ENCODE results near the gene MAPK11. TPM values are rescaled to one million over a fixed set of nuclear protein-coding genes. Genes with fewer than 3 reads are reported as not detected.

Gene MAPK11
- total RNA-seq, 1 experiment from 2014 or later, result 19.3 TPM

DNA sequence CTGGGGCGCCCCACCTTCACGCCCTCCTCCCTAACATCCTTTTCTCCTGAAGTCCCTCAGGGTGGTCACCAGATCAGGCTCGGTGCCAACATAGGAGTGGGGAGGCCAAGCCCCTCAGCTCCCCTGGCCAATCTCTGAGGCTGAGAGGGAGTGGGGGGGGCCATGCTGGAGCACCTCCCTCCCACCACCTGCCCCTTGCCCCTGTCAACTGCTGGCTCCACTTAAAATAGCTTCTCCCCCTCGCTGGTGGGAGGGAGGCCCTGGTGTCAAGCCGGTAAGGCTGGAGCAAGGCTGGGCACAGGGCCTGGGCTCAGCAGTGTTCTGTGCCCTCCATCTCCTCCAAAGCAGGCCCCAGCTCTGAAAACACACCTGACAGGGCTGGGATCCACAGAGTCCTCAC is 32.4 kb upstream of the MAPK11 start:
- Histone ChIP-seq H4K20me1 (ENCODE audit: insufficient read depth) (no peaks in the 10 kb centered on the region), H3K9ac (ENCODE audit: low read length) (peak overlapping the region; percentile 96; the same call in 1 of the 2 replicates), H3K36me3 (ENCODE audit: control insufficient read depth in 1 of 2, insufficient read depth in 2 of 2, low read length in 2 of 2) (0 out of 4 replicates have a peak, but pooled peaks cover 0 to 2% of the 10 kb centered on the region in 2 experiments), H3K9me3 (ENCODE audit: control insufficient read depth in 1 of 2, insufficient read depth in 1 of 2, low read depth in 1 of 2, low read length in 2 of 2) (no peaks in the 10 kb centered on the region), H3K9me2 (ENCODE audit: insufficient read depth) (no peaks in the 10 kb centered on the region), H3K27me3 (ENCODE audit: insufficient read depth, low read length) (no peaks in the 10 kb centered on the region), H3K4me1 (ENCODE audit: control insufficient read depth in 1 of 2, insufficient read depth in 2 of 2, low read length in 2 of 2) (peaks cover 59 to 85% of the 10 kb centered on the region in 2 experiments), H3K4me3 (replicated peaks in 1 of 2; ENCODE audit: low read depth in 1 of 2, low read length in 2 of 2) (no peak overlapping the region), H3K79me2 (ENCODE audit: insufficient read depth, low read length) (peaks cover 94% of the 10 kb centered on the region), H3K4me2 (ENCODE audit: low read length) (peak overlapping the region; percentile 98), H3K27ac (ENCODE audit: low read depth, low read length) (peak overlapping the region; percentile 99), H2AFZ (ENCODE audit: low read depth, low read length, poor library complexity, severe bottlenecking) (no peak overlapping the region)
- DNase-seq (ENCODE audit: low read depth, low spot score) (no peak), ATAC-seq (no peak)
- intact Hi-C loops (cut with micrococcal nuclease), result no loop called here
- ChIA-PET CTCF (no interaction called here), POLR2A (interaction anchor here (2.3 kb wide), 1 partner anchor 8 kb away, joined by 11 read pairs; no protein-coding TSS in a partner anchor), RAD21 (ENCODE audit: low non-redundant PET in 1 of 2, low total read pairs in 2 of 2, uncharacterized antibody in 2 of 2, unreplicated experiment in 2 of 2) (no interaction called here)
- no TSS peak for BruUV-seq (replicated peaks)
- no peak for TF ChIP-seq FOSL1 (IDR thresholded peaks at IDR 0.05; ENCODE audit: low read depth)
- TF ChIP-seq REST (IDR thresholded peaks at IDR 0.05; ENCODE audit: low read depth), result no peak
- TF ChIP-seq, protein P1, sequence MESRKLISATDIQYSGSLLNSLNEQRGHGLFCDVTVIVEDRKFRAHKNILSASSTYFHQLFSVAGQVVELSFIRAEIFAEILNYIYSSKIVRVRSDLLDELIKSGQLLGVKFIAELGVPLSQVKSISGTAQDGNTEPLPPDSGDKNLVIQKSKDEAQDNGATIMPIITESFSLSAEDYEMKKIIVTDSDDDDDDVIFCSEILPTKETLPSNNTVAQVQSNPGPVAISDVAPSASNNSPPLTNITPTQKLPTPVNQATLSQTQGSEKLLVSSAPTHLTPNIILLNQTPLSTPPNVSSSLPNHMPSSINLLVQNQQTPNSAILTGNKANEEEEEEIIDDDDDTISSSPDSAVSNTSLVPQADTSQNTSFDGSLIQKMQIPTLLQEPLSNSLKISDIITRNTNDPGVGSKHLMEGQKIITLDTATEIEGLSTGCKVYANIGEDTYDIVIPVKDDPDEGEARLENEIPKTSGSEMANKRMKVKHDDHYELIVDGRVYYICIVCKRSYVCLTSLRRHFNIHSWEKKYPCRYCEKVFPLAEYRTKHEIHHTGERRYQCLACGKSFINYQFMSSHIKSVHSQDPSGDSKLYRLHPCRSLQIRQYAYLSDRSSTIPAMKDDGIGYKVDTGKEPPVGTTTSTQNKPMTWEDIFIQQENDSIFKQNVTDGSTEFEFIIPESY (IDR thresholded peaks at IDR 0.05; ENCODE audit: extremely low read depth, insufficient replicate concordance, low read length), result no peak
- TF ChIP-seq POLR2AphosphoS5 (IDR thresholded peaks at IDR 0.05; ENCODE audit: low read depth, low read length), result no peak
- no peak for TF ChIP-seq ELF1 (IDR thresholded peaks at IDR 0.05; ENCODE audit: borderline replicate concordance, low read depth)
- no peak for TF ChIP-seq RAD21 (IDR thresholded peaks at IDR 0.05; ENCODE audit: low read depth)
- no peak for TF ChIP-seq EGR1 (IDR thresholded peaks at IDR 0.05; ENCODE audit: low read depth)
- TF ChIP-seq CEBPB (IDR thresholded peaks at IDR 0.05; ENCODE audit: low read depth), result no peak
- no peak for TF ChIP-seq SIN3A (IDR thresholded peaks at IDR 0.05; ENCODE audit: low read depth)
- no peak for TF ChIP-seq CBX3 (IDR thresholded peaks at IDR 0.05; ENCODE audit: low read depth)
- TF ChIP-seq SP1 (IDR thresholded peaks at IDR 0.05; ENCODE audit: low read depth), result no peak
- TF ChIP-seq JUND (IDR thresholded peaks at IDR 0.05), result no peak
- TF ChIP-seq, protein P2, sequence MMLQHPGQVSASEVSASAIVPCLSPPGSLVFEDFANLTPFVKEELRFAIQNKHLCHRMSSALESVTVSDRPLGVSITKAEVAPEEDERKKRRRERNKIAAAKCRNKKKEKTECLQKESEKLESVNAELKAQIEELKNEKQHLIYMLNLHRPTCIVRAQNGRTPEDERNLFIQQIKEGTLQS (IDR thresholded peaks at IDR 0.05), result no peak
- no peak for TF ChIP-seq EZH2phosphoT487 (IDR thresholded peaks at IDR 0.05; ENCODE audit: borderline replicate concordance)
